NCI-H2227 (cell line): ENCODE results near the gene ALOXE3.

Experiments used
- DNase-seq: peaks from one replicate; lab custom pipeline; 2025; ENCODE audit not compliant: unreplicated experiment; lab: John Stamatoyannopoulos, UW

The ALOXE3 gene

GRCh38 chr17:8117980-8118768 is at the start of gene ALOXE3:
Gene ALOXE3, minus strand, starts transcription at chr17:8118514. Its CDS starts 524 bp downstream, at chr17:8117990.
- no peak for DNase-seq

DNA sequence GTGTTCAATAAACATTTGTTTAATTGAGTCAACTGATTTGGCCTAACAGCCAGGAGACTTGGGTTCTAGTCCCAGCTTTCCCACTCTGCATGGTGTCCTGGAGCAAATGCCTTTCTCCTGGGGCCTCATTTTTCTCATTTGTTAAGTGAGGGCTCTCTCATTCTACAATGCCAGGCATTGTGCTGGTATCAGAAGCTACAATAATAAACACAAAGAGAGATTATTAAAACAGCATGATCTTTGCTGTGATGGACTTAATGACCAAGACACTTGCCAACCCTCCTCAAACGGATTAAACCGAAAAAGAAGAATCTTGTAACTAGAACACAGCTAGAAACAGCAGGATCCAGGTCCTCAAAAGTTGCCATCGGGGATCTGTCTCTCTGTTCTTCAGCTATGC is 49.2 kb upstream of the ALOXE3 start:
- no peak for DNase-seq

DNA sequence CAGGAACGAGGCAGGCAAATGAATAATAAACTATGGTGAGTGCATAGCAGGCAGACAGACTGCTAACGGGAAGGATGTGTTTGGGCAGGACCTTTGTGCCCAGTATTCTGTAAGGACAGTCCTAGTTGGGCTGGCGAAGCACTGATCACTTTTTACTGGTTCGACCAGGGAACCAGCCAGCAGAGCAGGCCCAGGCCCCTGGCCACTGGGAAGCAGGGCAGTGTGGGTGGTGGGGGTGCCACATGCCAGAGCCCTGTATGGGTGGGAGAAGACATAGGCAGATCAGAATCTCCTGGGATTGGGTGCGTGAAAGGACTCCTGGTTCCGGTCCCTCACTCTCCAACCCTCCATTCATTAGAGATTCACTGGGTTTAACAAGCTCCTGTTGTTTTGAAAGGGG is 48.4 kb upstream of the ALOXE3 start:
- DNase-seq: no peak

DNA sequence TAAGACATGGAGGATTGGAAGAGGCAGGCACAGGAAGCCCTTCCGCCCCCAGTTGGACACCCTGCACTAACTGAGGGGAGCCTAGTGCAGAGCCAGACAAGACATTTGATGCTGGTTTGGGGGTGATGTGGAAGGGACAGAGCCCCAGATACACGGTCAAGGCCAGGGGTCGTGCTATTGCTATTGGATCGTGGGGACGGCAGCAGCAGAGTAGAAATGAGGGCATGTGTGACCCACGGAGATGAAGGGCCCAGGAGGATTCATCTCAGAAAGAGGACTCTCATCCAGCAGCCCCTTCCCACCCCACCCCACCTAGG is 46.5 kb upstream of the ALOXE3 start:
- DNase-seq: no peak

DNA sequence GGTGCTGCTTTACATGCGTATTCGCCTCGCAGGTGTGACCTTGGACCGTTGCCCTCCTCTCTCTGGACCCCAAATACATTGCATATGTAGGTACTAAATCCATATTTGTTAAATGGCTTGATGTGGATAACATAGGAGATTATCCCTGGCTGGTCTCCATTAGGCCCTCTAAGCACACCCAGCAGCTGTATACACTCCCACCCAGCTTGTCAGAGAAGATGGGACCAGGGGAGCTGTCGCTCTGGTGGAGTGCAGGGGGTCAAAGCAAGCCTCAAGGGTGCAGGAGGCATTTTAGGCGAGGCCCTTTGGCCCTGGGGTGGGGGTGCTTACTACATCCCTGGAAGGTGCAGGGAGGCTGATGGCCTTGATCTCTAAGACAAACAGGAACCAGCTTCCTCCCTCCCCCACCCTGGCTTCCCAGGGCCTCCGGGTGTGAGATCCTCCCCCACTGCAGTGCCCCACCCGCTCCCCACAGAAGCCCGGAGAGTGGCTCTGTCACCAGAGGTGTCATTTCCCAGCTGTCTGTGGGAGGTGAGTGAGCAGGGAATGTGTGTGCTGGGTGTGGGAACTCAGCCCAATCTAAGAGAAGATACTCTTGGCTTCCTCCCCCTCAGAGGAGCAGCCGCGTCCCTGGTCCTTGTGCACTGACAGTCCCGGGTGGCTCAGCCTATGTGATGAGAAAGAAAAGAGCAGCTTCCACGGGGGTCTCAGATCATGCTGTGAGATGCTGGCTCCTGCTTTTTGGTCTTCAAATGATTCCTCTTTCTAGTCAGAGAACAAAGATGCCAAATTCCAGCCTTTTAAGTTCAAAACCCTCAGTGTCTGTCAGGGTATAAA is 45.9 kb upstream of the ALOXE3 start:
- DNase-seq: peak; percentile 50

- peak; percentile 39 for DNase-seq
Observed at GRCh38 chr17:8162997-8163977, 45.0 kb upstream of the ALOXE3 start.

DNA sequence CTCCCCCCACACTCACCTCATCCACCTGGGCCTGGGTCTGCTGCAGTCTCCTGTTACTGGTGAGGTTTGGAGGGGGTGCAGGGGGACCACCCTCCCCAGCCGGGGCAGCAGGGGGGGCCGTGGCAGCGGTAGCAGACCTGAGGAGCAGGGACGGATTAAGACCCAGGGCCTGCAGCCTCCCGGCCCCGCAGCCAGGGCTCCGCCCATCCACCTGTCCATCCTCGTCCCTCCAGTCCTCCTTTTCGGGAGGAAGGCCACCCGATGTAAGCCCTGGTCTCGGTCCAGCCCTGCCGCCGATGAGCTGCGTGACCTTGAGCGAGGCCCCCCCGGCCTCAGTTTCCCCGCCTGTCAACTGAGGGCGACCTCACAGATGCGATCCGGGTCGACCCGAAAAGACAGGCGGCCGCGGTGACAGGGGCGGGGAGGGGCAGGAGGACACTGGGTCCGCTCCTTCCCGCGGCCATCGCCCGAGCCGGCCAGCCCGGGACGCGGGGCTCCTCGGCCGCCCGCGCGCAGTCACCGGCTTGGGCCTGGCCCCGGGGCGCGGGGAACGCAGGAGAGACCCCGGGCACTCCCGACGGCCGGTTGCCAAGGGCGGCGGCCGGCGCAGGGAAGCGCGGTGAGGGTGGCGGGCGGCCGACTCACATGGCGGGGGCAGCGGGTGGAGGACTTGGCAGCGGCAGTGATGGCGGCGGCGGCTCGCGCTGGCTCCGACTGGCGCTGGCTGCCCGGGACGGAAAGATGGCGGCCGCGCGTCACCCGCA is 44.1 kb upstream of the ALOXE3 start, which contains the start of gene VAMP2:
TSS of gene VAMP2 (minus strand) at position 716 of the 764 bp plus-strand sequence. CDS start at position 647, 69 bp downstream.
- DNase-seq: peak; percentile 83

DNA sequence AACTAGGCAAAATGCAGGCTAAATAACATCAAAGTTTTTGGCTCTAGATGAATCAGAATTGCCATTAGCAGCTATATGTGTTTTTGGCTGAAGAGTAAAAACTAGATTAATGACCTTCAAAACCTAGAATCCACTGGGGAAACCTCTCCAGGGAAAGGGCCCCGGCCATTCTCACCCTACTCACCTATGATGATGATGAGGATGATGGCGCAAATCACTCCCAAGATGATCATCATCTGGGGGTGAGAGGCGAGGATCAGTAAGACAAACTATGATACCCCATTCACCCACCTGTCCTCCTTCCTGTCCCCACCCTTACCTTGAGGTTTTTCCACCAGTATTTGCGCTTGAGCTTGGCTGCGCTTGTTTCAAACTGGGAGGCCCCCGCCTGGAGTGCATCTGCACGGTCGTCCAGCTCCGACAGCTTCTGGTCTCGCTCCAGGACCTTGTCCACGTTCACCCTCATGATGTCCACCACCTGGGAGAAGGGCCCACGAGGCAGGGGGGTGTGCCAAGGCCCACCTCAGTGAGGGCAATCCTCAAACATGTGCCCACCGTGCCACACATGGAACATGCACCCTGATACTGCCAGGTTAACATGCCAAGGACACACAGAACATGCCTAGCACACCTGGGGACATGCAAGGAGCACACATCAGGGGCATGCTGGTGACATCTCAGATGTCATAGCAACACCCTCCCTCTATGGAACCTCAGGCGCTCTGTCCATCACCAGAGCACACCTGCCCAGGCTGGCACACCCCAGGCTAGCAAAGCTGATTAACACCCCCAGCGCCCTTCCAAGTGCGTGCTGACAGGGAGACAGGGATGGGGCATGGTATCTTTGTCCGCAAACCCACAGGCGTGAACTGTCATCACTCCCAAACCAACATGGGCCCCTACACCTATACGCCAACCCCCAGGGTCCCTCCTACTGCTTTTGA is 43.2 kb upstream of the ALOXE3 start:
- DNase-seq: no peak

DNA sequence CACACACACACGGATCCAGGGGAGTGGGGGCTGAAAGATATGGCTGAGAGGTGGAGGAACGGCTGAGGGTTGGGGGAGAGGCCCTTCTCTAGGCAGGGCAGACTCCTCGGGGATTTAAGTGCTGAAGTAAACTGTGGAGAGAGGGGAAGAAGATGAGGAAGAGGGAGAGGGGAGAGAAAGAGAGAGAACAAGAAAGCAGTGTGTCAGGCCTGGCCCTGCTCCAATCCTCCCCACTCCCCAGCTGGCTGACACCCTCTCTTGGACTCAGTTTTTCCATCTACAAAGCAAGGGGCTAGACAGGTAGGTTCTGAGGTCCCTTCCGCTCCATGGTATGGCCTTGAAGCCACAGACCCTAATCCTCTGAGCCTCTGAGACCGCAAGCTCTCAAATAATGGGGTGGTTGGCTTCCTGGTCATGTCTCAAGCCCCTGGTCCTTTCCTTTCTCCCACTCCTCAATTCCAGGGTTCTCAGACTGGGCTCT is 42.5 kb upstream of the ALOXE3 start:
- DNase-seq: no peak

DNA sequence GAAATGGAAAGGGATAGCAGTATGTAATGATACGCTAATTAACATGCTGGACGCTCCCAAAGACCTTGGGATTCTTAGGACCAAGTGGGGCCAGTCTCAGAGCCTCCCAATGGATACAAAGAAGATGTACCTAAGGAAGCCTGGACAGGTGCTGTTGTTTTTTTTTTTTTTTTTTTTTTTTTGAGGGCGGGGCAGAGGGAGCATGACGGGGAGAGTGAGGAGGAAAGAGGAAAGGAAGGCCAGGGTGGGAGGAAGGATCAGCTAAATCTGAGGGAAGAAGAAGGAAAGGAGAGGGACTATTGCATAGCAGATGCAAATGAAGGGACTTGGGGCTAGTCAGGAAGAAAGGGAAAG is 41.9 kb upstream of the ALOXE3 start:
- DNase-seq: no peak

- DNase-seq: no peak
Observed at GRCh38 chr17:8159459-8160223, 41.3 kb upstream of the ALOXE3 start.

DNA sequence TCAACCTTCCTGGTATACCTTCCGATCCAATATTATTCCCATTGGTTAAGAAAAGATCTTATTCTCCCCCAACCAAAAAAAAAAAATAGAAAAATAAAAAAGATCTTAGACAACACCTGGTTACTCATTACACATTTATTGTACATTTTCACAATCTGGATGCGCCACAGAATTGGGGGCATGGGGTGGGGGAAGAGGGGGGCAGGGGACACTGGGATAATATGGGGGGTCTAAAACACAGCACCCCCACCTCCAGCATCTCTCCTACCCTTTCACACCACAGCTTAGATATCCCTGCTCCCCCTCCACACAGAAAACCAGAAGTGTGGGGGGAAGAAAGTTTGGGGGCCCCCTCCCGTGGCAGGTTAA is 40.7 kb upstream of the ALOXE3 start:
- no peak for DNase-seq

GRCh38 chr17:8158267-8159031 is 40.1 kb upstream of the ALOXE3 start:
- peak; percentile 82 for DNase-seq

GRCh38 chr17:8156246-8156992 is 38.1 kb upstream of the ALOXE3 start:
- peak; percentile 99 for DNase-seq

GRCh38 chr17:8155996-8156245 is 37.6 kb upstream of the ALOXE3 start:
- DNase-seq: no peak

DNA sequence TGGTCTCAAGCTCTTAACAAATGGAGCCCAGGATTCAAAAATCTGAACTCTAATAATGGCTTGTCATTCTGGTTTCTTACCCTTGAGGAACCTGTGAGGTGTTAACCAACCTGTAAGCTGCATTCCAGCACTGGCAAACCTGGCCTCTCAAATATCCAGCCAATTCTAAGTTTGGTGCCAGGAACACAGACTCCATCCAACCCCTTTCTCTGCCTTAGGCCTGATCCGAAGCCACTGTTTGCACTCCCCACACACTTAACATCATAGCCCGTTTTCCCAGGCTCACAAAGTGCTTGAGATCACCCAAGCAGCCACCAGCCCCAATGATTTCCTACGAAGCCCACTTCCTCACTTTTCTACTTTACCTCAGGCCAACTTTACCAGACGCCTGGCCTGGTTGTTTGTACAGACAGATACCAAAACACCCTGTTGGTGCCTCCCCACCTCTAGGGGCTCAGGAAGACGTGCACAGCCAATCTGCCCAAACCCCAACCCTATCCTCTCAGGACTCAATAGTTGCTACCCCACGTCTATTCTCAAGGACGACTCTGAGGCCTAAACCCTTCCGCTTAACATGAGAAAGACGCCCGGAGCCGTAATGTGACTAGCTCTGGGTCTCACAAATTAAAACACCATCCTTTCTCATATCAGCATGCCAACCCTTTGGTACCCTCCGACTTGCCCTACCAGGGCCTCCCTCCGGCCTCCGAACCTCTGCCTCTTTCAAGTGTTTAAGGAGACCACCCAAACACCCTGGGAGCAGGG is 37.1 kb upstream of the ALOXE3 start:
- no peak for DNase-seq
